DLD1 (cell line): ENCODE data around the gene B4GALT3.

Source experiments
- in situ Hi-C: cut with HindIII; loops from 2 replicates; pipeline ENCODE4 v1.10.0; 2017; ENCODE audit warnings: low sequenced_read_pairs

Gene B4GALT3

GRCh38 chr1:161207173-161207572, 29.9 kb upstream of the B4GALT3 start:
- in situ Hi-C loops: loop anchor here (25.0 kb wide), 1 partner anchor 155 kb away; the partner anchor contains the start of gene CFAP126

- in situ Hi-C loops: loop anchor here (25.0 kb wide), 1 partner anchor 156 kb away; the partner anchor contains the start of gene CFAP126
Measured at GRCh38 chr1:161206411-161207140, 29.3 kb upstream of the B4GALT3 start.

GRCh38 chr1:161201836-161202712, 24.8 kb upstream of the B4GALT3 start, which contains the start of gene NDUFS2:
TSS of gene NDUFS2 (plus strand) at chr1:161202367. CDS start at chr1:161202386, 19 bp downstream.
- in situ Hi-C loops: loop anchor here (25.0 kb wide), 1 partner anchor 160 kb away; the partner anchor contains the start of gene CFAP126

GRCh38 chr1:161200992-161201835, 23.9 kb upstream of the B4GALT3 start:
- in situ Hi-C loops: loop anchor here (25.0 kb wide), 1 partner anchor 161 kb away; the partner anchor contains the start of gene CFAP126

GRCh38 chr1:161200421-161200991, 23.2 kb upstream of the B4GALT3 start:
- in situ Hi-C loops: loop anchor here (25.0 kb wide), 1 partner anchor 162 kb away; the partner anchor contains the start of gene CFAP126

GRCh38 chr1:161199506-161200139, 22.3 kb upstream of the B4GALT3 start:
- in situ Hi-C loops: loop anchor here (25.0 kb wide), 1 partner anchor 163 kb away; the partner anchor contains the start of gene CFAP126

- in situ Hi-C loops: no loop called here
Measured at GRCh38 chr1:161198897-161199431, 21.7 kb upstream of the B4GALT3 start, which contains the start of gene ADAMTS4. TSS of gene ADAMTS4 (minus strand) at chr1:161199054. CDS start at chr1:161198627, 427 bp downstream.

- in situ Hi-C loops: no loop called here
Measured at GRCh38 chr1:161198194-161198896, 21.0 kb upstream of the B4GALT3 start.

GRCh38 chr1:161197560-161198193, 20.4 kb upstream of the B4GALT3 start:
- in situ Hi-C loops: no loop called here

- in situ Hi-C loops: no loop called here
Measured at GRCh38 chr1:161196521-161197451, 19.5 kb upstream of the B4GALT3 start.

- in situ Hi-C loops: no loop called here
Measured at GRCh38 chr1:161196111-161196510, 18.8 kb upstream of the B4GALT3 start.

GRCh38 chr1:161195171-161195570, 17.9 kb upstream of the B4GALT3 start:
- in situ Hi-C loops: no loop called here

- in situ Hi-C loops: no loop called here
Measured at GRCh38 chr1:161193561-161194235, 16.4 kb upstream of the B4GALT3 start.

- in situ Hi-C loops: no loop called here
Measured at GRCh38 chr1:161192476-161193465, 15.5 kb upstream of the B4GALT3 start.

GRCh38 chr1:161191971-161192370, 14.7 kb upstream of the B4GALT3 start:
- in situ Hi-C loops: no loop called here
